Activated CD8-positive, alpha-beta memory T cell treated with anti-CD3 and anti-CD28 coated beads for 48 hours (primary cell): ENCODE data around the gene WIPF3.

ENCODE experiments used
- DNase-seq, 3 experiments: peaks; one replicate each; pipeline ENCODE4 v3.0.0-alpha.2; 2020; ENCODE audit warnings: low read depth in 2 of 3, low spot score in 2 of 3

The WIPF3 gene

DNA sequence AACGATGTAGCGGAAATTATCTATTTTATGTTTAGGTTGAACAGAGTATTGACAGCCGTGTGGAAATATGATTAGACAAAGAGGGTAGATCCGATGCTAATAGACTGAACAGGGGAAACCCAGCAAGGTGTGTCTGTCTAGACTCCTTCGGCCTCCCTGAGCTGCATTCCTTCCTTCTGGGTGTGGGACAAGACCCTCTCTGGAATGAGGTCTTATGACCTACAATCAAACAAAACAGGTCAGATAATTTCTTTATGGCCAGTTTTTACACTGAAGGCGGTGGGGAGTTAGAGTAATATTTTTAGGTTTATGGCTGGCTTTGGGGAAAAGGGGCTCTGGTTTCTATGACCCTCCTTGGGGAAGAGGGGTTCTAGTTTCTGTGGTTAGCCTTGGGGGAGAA lies 41.2 kb downstream of the WIPF3 start:
- DNase-seq: no peak

DNA sequence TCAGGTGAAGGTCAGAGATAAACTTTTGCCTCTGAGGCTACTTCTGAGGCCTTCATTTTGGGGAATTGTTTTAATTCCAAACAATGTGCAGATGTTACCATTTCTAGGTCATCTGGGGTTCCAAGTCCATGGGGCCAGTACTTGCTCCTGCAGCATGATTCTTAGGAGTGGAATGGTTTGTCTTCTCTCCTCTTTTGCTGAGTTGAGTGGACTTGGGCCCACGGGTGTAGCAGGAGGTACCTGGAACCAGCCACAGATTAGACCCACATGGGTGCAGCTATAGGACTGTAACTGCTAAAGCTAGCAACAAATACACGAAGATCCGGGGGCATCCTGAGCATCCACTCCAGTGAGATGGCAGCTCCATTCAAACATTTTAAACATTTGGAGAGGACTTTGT lies 41.6 kb downstream of the WIPF3 start:
- DNase-seq: no peak

DNA sequence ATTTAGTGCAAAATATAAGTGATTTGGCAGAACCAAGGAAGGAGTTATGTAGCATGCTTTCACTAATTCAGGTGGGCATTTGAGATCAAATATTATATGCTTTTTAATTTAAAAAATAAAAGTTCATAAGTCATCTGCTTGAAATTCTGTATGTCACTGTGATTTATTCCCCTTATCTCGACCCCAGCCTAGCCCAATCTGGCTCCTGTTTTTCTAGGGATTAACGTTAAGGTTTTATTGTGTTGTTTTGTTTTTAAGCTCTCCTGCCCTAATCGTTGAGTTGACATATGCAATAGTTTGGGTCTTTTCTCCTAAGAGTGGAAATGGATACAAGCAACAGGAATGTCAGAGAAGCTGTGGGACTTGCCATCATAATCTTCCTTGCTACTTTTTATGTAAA lies 42.6 kb downstream of the WIPF3 start:
- DNase-seq: no peak

DNA sequence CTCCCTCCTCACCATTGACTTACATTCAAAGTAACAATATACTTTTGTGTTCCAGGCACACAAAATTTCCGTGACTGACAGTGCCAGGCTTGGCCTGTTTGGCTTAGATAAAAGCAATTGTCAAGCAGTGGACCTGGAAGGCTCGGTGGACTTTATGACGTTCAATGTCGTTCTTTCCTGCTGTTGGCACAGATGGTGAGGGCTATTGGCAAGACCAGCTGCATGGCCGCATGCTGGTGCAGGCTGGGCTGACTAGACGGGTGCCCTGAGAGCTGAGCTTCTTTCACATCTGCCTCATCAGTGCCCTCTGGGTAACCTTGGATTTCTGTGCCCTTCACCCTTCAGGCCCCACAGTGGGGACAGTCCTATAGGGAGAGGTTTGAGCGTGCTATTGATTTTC lies 45.2 kb downstream of the WIPF3 start:
- no peak for DNase-seq

DNA sequence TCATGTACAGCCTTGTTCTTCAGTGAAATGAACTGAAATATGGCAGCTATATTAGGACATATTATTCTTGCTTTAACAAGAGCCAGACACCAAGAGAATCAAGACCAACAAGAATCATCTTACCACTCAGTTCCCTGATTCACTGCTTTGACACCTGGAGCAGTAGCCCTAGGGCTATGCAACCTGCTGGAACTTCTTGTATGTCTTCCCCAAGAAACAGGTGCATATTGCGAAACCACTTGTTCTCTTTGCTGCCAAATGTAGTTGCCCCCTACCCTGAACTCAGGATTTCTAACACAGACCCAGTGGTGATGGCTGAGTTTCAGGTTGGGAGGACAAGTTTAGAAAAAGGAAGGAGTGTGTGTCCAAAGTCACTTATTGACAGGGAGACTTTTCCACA lies 46.1 kb downstream of the WIPF3 start:
- DNase-seq: no peak

DNA sequence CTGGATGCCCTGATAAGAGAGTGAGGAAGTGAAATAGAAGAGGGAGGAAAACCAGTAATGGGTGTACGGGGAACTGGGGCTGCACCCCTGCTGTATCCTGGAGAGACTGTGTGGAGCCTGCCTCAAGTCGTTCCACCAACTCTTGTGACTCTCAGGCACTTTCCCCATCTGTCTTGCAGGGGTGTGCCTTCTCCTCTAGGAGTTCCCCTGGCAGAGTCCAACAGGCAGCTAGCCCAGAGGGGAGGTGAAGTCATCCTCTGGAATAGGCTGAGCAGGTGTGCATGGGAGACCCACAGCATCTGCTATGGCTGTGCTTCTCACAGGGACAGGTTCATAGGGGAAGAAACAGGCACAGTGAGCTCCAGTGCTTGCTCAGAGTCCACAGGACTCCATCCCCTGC lies 46.8 kb downstream of the WIPF3 start:
- no peak for DNase-seq

DNA sequence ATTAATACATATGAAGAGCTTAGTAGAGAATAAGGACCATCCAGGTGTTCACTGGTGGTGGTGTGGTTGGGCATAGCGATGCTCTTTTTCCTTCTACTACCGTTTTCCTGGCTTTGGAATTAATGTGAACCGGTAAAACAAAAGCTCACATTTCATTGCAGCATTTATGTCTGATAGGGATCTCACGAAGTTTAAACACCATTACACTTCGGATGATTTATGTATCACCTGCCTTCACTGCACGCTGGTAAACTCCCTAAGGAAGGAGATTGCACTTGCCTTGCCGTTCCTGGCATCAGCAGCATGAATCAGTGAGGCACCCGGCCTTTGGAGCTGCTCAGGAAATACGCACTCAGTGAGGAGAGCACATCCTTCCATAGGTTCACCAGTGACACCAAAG lies 47.5 kb downstream of the WIPF3 start:
- no peak for DNase-seq

DNA sequence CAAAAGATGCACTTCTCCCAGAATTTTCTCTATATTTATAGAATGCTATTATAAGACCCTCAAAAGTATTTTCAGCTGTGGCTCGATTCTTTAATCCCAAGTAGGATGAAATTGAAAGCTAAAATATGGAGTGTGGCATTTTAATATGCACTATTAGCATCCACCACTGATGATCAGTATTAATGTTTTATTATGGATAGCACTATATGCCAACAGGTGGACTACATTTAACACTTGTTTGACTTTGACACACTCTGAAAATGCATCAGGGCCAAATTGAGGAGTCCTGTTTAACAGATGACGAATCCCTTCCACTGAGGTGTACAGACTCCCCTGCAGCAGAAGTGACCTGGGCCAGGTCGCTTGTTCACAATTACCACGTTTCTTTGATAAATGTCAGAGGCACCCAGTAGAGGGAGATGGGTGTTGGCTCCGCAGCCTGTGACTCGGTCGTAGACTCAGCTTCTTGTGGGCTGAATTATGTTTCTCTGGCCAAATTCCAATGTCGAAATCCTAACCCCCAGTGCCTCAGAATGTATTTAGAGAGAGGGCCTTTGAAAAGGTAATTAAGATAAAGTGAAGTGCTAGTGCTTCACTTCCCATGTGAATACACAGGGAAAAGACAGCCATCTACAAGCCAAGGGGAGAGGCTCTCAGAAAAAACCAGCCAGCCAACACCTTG lies 48.1 kb downstream of the WIPF3 start:
- no peak for DNase-seq

DNA sequence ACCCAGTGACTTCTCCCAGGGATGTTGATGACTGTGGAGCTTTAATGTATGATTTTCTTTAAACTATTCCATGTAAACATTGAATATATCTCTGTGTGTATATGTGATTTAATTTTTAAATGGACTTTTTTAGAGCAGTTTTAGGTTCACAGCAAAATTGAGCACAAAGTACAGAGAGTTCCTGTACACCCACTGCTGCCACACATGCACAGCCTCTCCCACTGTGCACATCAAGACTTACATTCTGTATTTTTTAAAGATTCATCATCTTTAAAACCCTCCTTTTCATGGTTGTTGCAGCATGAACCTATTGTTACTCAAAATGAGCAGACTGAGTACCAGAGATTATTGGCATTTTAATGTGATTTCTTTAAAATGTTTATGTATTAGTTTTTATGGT lies 51.3 kb downstream of the WIPF3 start:
- DNase-seq: no peak

DNA sequence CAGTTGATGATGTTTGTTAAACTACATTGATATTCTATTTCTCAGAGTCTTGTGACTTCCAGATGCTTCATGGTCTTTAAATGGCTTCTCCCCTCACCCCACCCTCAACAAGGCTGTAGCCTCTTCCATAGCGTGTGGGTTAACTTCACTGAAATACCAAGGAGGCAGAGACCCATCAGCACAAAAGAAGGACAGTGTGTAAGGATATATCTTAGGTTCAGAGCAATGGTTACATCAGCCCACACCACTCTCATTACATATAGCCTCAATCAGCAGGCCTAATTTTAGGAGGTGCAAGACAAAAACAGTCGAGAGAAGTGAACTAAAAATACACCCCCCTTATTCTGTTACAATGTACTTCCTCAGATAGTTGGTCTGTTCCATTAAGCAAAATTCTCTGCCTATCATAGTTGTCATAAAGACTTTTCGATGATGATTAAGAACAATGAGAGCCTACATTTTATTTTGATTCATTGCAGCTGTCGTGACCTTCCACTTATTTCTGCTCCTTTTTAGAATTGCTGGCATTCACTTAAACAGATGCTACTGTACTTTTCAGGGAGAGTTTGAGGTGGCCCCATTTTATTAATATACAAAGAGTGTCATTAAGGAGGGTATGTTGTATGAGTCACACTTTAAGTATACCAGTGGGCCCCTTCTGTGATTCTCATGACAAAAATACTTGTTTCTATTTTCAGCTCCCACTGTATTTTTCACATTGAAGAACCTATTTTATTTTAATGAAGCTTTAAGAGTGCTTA lies 52.1 kb downstream of the WIPF3 start:
- no peak for DNase-seq

DNA sequence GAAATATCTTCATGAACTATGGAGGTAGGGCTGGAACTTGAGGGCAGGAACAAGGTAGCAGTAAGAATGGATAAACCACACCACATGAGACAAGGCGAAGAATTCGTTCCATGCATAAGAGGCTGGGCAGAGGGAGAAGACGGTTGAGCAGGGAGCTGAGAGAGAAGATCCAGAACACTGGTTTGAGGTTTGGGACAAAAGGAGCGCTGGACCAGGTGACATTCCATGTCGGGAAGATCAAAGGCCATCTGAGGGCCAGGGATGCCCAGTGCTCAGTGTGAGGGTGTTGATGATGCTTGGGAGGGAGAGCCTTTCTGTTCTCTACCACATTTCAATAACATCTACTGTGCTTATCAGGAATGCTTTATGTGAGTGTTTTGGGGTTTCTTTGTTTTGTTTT lies 52.8 kb downstream of the WIPF3 start:
- no peak for DNase-seq

DNA sequence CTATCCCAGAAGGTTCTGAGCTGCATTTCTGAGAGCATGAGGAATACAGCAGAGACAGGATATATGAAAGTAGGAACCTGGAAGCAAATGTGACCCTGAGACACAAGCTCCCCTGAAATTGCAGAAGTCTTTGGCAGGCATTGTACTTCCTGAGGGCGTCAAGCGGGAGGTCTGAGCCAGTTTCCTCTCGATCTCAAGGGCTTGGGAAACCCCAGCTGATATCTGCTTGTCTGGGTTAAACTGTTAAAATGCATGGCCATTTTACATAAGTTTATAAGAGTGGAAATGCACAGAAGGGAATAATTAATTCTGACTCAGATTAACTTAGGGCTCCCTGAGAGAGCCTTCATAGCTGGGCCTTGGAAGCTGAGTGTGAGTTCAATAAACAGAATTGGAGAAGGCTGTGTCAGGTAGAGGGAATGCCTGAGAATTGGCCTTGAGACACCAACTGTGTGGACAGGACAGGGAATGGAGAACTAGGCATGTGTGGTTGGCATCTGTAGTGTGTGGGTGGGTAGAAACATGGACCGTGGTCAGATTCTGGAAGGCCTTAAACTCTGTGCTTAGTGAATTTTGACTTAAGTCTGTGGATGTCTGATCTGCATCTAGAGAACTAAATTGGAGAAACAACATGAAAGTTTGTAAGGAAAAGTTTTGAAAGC lies 53.3 kb downstream of the WIPF3 start:
- DNase-seq: no peak

DNA sequence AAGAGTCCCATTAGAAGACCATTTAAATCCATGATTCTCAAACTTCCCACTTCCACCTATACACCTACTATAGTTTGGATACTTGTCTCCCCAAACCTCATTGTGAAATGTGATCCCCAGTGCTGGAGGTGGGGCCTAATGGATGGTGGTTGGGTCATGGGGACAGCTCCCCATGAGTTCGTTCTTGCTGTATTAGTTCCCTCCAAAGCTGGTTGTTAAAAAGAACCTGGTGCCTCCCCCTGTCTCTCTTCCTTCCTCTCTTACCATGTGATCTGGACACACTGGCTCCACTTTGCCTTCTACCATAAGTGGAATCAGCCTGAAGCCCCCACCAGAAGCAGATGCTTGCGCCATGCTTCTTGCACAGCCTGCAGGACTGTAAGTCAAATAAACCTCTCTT lies 53.9 kb downstream of the WIPF3 start:
- DNase-seq: no peak

DNA sequence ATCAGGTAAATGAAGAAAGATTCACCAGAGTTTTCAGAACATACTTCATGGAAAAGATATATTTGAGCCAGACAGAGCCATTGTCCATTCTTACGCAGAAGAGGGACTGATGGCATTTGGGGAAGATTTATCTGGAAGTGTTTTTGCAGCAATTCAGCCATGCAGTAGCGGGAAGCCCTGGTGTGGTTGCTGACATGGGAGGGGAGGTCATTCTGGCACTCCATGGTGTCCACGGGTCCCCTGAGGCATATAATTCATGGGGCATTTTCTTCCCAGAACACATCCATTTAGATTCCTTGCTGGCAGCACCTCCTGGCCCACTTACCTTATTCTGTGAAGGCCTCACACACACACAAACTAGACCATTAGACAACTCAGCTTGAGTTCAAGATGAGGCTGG lies 55.6 kb downstream of the WIPF3 start:
- no peak for DNase-seq

DNA sequence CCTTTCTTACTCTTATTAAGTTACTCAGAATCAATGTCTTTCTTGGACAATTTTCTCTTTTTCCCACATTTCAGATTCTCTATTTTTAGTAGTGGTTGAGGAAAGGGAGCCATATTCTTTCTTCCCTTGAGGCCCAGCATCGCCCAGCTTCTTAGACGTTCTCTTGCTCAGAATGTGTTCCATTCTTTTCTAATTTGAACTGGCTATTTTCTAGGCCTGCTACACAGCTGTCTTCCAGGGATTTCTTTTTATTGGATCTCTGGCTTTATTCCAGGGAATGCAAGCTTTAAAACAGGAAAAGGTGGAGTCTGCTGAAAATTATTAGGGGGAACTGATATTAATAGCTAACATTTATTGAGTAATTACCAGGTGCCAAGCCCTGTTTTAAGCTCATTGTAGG lies 58.3 kb downstream of the WIPF3 start:
- DNase-seq: no peak

DNA sequence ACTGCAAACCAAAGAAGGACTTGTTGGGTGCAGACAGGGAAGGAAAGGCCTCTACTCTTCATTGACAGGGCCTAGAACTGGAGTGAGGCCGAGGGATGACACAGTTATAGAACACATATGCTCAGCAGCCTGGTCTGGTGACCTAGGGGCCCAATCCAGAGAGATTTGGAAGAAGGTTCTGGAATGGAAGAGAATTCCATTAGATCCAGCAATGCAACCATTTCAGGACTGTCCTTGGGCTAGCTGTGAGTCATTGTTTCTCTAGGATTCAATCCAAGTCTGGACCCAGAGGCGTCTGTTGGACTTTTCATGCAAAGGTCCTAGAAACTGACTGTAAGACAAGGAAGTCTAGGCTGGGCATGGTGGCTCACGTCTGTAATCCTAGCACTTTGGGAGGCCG lies 59.2 kb downstream of the WIPF3 start:
- DNase-seq: no peak

DNA sequence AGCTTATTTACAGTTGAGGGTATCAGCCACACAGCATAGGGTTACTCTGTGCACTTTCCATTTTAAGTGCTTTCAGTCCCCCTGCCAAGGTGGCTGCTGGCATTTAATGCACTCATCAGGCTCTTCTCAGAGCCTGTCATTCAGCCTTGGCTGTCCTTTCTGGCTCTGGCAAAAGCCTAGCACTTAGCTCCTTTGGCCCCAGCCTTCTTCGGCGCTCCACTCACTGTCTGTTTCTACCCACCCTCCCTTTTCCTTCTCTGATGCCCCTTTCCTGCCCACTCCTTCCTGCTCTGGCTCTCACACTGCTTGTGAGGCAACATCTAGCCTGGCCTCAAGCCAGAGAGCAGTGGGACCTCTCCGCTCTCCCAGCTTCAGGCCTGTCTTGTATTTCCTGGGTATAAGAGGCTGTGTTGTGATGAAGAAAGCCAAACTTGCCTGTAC lies 60.2 kb downstream of the WIPF3 start:
- no peak for DNase-seq

DNA sequence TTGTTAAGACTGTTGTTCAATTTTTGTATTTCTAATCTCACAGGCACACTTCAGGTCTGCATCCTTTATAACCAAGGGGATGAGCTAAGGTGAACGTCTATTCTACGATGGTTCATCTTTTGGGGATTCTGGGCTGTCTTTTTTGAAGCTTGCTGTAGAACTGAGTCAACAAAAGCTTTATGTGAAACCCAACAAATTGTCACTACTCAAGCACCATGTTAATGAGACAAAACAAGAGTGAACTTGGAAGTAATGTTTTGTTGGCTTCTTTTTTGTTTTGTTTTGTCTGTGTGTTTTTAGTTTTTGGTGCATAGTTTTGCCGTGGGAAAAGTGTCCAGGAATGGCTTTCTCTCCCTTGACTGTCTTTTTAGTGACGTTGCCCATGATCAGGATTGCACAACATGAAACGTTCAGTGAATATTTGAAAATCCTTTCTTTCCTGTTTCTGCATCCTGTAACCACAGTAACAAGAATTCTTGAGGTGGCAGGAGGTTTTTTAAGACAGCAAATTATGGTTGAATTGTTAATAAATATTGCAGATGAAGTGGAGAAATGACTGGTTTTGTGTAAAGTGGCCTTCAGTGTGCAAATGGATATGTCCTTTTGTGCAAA lies 65.6 kb downstream of the WIPF3 start:
- DNase-seq: no peak

DNA sequence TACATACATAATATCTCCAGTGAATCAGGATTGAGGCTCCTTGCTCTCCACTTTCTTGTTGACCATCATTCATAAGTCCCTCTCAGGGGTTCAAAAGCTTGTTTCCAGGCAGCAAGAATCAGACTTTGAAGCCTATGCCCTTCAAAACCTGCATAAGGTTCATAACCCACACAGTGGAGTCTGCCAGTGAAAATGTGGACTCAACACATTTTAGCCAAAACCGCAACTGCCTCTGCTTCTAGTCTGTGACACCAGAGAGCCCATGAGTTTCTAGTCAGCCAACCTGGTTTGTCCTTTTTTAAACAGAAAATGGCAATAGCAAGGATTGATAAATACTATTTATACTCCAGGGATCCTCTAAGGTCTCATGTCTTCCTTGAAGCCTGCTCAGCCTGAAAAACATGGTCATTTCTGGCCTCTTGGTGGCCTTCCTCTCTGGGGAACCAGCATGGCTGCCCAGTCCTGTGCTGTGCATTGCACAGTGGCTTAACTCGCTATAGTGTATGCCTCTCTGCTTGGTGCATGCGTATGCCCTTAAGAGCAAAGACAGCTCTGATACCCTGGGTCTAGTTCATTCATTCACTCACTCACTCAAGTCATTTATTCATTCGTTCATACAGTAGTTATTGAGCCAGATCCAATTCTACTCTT lies 67.5 kb downstream of the WIPF3 start:
- no peak for DNase-seq

DNA sequence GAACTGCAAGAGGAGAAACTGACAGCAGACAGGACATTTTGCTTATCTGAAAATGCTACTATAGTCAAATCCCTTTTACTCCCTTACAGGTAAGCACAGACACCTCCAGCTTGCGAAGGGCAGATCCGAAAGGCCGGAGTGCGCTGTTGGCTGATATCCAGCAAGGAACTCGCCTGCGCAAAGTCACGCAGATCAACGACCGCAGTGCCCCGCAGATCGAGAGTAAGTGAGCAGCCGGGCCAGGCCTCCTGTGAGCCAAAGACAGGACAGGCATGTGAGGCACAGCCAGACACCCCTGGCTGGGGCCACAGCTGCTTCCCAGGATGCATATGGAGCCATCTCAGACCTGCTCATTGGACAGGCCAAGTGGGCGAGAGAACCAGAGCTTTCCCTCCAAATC lies 69.4 kb downstream of the WIPF3 start:
- DNase-seq: no peak

DNA sequence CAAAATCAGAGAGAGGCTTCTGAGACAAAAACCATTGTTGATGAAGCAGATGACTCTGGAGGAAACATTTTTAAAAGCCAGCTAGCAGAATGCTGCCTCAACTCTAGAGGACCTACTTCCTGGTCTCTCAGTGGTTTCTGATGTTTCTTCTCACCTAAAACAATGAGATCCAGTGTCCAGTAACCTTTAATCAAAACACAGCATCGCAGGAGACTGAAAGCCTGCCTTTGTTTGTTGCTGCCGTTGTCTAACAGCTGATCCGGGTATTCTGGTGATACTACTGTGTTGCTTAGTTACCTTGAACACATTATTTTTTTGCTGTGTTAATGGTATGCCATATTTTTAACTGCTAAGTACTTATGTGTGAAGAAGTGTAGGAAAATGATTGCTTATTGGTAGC lies 70.9 kb downstream of the WIPF3 start:
- no peak for DNase-seq
